Bone marrow (tissue), 2 donors: ENCODE data around the gene ITM2C.

Experiments
- DNase-seq, 2 donors: peaks; one replicate each; lab custom pipeline; 2025; lab: John Stamatoyannopoulos, UW

Gene ITM2C, protein sequence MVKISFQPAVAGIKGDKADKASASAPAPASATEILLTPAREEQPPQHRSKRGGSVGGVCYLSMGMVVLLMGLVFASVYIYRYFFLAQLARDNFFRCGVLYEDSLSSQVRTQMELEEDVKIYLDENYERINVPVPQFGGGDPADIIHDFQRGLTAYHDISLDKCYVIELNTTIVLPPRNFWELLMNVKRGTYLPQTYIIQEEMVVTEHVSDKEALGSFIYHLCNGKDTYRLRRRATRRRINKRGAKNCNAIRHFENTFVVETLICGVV

DNA sequence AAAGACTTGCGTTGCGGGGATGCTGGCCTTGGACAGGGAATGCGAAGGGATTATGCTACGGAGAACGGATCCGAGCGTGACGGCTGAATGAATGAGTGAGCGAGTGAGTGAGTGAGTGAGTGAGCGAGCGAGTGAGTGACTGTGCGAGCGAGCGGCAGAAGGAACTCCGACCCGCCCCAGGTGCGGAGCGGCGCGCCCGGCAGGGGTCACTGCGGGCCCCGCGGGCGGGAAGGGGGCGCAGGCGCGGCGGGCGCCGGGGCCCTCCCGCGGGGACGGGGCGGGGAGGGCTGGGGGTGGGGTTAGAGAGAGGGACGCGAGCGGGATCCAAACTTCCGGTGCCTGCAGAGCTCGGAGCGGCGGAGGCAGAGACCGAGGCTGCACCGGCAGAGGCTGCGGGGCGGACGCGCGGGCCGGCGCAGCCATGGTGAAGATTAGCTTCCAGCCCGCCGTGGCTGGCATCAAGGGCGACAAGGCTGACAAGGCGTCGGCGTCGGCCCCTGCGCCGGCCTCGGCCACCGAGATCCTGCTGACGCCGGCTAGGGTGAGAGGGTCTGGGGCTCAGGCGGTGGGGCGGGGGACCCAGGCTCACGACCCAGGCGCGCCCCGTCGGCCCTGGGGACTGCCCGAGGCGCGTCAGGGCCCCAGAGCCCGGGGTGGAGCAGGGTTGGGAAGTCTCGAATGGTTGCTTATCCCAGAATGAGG, at the start of gene ITM2C:
ITM2C (plus strand) TSS at position 338 of the 702 bp plus-strand sequence; CDS start at position 422, 84 bp downstream.
- peak; percentile 37 to 80 for DNase-seq

DNA sequence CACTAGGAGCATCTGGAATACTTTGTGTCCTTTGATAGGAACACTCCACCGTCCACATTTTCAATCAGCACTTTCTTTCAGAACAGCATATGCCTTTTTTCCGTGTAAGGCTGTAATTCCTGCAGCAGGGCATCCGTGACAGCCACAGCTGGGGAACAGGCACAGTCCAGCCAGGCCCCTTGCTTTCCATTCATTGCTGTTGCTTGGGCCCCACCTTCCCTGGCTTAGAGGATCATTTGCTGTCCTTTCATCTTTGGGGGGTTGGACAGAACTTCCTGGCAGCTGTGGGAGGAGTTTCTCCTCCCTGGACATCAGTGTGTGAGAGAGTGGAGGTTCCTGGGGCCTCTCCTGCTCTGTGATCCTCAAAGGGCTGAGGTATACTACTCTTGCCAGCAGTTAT, 49.7 kb upstream of the ITM2C start:
- no peak for DNase-seq

DNA sequence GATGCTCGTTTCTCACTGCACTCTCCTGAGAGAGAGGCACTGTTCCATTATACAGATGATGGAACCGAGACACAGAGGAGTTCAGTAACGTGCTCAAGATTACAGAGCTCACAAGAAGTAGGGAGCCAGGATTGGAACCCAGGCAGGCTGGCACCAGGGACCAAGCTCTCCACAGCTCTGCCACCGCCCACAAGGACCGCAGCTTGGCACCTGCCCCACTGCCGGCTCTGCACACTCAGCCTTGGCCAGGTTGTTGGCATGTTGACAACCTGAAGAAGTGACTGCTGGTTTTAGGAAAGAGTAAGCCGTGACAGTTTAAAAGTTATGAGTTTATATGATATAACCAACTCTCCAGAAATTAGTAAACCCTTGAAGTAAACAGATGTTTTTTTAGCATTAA, 48.0 kb upstream of the ITM2C start:
- no peak for DNase-seq

DNA sequence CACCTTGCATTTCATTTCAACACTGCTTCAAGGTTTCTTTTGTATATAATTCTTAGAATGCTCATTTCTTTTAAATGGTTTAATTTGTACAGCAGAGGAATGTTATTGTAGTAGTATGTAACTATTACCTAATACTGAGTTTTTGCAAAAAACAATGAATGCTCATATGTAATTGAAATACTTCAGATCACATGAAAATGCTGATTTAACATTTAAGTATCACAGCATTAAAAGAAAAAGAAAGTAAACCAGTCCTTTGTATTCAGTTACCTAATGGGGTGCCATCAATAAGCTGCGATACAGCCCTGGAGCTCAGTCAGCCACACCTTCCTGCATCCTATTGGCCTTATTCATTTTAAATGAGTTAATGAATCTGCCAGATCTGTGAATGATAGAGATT, 45.3 kb upstream of the ITM2C start:
- DNase-seq = no peak

DNA sequence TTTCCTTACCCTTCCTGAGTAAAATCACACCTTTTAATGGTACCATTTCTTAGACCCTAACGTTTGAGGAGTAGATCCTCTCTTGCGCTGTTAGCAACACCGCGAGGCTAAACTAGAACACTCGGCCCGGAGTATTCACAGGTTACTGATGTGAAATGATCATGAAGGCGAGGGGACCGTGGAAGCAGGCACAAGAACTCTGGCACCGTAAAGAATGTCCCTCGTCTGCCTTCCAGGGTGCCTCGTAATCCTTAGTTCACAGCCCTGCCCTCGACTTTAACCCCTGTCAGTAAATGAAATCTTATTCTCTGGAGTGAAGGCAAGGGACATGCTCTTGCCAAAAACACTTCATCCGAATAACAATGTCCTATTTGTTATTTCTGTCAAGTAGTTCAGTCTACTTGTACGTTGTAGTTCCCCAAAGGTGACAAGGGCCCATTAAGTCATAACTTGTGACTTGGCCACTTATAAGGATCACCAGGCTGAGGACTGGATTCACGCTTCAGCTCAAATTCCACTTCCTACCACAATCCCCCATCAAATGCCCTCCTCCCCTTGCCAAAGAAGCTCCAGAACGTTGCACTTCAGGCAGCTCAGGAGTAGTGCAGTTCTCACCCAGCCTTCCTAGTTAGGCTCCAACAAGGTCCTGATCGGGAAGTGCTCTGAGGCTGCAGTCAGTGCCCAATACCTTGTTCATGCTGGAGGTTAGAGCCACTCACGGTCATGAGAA, 43.3 kb upstream of the ITM2C start:
- DNase-seq = no peak

DNA sequence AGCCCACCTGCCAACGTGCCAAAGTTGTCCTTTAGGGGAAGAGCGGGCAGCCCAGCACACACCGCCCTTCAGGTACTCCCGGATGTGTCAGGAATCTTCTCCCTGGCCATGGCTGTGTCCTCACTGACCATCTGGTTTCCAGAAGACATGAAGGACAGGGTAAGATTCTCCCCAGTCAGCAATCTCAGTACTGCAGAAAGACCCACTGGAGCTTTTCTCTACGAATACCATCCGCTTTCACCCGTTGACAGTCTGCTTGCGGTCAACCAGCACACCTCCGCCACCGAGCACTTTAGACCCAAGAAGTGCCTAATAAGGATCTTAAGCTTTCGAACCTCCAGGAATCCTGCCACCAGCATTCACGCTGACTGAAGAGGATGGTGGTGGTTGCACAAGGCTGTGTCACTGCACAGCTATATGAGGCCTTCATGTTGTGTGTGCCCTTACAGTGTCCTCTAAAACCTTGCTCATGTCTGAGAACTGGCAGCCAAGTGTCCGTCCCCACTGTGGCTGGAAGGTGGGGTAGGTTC, 42.7 kb upstream of the ITM2C start:
- no peak for DNase-seq

DNA sequence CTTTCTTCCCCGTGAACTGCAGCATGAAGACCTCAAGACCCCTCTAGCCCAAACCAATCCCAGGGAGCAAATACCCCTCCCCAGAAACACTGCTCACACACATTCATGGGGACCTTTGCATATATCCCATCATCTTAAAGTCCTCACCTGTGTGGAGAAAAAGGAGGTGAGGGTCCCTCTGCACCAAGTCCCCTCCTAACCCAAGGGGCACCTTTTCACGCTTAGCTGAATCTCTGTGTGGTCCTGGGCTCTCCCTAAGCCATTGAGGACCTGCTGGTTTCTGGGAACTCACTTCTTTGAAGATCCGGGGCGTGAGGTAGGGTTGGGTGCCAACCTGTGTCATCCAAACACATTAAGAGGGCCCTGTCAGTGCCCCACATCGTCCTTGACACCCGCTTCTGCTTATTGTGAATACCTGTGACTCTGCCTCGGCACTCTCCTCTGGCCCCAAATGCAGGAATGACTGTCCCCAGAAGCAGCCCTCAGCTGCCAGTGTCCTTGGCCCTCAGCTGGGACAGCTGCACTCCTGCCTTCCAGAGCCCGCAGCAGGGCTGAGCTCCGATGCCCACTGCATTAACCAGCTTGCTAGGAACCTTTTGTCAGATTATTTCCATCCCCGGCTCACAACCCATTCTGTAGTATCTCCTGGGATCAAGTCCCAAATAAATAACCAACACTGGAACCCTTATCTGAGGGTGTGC, 41.3 kb upstream of the ITM2C start:
- DNase-seq = no peak

DNA sequence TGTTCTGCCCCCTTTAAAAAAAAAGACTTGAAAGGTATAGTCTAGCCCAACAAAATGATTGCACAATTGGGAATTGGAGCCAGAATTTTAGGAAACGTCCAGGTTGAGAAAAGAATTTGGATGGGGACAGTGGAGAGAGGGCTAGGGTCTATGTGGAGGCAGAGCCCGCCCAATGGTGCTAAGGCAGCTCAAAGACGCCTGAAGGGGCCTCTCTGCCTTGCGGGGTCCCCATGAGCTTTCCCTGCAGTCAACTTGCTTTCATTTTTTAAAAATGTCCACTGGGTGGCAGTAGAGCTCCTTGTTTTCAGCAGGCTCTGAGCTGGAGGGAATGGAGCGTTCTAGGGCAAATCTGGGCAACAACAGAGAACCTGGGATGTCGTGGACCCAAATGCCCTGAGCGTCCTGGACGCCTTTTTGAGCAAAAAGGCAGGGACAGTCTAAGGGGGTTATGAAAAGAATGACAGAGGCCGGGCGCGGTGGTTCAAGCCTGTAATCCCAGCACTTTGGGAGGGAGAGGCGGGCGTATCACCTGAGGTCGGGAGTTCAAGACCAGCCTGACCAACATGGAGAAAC, 40.2 kb upstream of the ITM2C start:
- peak; percentile 24 to 74 for DNase-seq

DNA sequence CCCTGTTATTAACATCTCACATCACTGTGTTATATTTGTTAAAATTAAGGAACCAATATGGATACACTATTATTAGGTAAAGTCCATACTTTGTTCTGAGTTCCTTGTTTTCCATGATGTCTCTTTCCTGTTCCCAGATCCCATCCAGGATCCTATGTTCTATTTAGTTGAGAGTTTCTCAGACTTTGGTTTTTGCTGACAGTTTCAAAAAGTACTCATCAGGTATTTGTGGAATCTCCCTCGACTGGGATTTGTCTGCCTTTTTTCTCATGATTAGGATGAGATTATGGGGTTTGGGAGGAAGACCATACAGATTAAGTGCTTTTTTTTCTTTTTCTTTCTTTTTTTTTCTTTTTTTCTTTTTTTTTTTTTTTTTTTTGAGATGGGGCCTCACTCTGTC, 39.4 kb upstream of the ITM2C start:
- DNase-seq = no peak

DNA sequence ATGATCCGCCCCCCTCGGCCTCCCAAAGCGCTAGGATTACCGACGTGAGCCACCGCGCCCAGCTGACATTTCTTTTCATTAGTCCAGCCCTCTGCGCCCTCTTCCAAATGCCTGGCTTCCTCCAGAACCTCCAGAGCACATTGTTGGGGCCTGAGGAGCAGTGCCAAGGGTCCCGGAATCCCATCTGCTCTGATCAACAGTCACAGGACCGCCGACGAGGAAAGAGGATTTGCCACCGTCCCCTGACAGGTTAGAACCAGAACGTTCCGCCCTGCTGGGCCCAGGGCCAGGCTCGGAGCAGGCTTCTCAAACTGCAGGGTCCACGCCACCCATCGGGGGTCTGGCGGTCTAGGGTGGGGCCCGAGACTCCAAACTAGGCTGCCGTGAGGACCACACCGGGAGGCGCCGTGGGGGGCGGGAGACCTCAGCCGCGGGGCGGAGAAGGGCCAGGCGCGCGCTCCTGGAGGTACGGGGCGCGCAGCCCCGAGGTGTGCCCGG, 36.9 kb upstream of the ITM2C start:
- DNase-seq = no peak

DNA sequence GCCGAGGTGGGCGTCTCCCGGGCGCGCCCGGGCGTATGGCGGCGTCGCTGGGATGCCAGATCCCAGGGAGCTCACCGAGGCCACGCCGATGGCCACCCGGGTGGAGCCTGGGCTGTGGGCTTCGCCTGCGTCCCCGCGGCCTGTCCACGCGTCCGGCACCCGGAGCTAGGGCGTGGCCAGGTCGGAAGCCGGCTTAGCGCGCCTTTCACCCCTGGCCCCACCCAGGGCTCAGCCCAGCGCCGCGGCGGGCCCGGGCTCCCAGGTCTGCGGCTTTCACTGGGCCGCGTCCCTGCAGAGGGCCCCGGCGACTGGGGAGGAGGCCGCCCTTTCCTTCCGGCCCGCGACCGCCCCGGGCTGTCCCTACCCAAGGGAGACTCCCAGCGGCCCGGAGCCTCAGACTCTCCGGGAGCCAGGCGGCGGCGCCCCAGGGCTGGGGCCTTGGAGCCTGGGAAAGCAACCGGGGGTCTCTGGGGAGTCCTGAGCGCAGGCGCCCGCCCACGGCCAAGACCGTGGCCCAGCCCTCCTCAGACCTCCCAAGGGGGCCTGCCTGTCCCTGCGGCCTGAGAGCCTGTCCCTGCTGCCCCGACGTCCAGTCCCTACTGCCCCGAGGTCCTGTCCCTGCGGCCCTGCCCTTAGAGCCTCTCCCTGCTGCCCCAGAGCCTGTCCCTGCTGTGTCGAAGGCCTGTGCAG, 36.3 kb upstream of the ITM2C start:
- no peak for DNase-seq

DNA sequence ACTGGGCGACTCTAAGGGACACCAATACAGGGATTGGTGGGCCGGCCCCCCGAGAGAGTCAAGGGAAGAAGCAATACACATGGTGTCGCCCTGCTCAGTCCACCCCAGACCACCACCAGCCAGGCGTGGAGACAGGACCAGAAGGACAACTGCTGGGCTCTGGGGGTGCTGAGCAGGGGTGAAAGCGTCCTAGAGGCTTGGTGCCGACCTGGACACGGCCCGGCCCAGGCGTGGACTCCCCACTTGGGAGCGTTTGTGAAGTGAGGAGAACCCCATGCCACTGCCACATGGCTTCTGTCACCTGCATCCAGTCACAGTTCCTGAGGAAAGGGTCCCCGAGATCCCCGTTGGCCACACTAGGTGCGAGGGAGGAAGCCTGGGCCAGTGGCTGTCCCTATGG, 35.4 kb upstream of the ITM2C start:
- DNase-seq = no peak

DNA sequence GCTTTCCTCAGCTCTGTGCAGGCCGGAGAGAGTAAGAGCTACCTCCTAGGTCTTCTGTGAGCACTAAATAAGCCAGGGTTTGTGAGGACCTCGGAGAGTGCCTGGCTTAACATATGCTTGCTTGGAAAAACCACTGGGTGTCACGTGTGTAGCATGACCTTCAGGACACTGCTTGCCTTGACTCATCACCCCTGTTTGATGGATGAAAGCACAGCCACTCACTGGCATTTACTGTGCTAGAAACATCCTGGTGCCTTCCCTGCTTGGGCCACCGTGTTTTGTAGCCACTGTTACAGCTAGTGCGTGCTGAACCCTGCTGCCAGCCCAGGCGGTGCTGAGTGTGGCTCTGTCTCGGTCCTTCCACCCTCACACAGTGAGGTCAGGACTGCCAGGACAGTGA, 34.8 kb upstream of the ITM2C start:
- DNase-seq = no peak

DNA sequence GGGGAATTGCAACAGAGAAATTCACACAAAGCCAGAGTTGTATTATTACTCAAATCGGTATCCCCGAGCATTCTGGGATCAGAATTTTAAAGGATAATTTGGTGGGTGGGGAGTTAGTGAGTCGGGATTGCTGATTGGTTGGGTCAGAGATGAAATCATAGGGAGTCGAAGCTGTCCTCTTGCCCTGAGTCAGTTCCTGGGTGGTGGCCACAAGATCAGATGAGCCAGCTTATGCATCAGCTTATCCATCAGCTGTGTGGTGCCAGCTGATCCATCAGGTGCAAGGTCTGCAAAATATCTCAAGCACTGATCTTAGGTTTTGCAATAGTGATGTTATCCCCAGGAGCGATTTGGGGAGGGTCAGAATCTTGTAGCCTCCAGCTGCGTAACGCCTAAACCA, 34.3 kb upstream of the ITM2C start:
- DNase-seq = no peak

DNA sequence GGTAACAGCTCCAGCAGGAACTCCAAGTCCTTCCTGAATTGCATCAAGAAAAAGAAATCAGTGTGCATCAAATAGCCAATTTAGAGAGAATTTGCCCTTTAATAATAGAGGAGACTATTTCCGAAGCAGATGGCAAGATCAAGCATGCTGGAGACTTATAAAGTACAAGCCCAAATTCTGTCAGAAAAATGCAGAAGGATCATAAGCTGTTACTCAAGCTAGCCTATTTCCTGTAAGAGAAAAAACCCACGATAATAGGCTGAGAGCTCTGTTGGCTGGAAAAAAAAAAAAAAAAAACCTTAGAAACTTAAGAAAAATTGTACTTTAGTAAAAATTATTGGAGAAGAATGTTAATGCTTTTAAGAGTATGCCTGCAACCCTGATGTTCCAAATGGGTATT, 24.4 kb upstream of the ITM2C start:
- no peak for DNase-seq

DNA sequence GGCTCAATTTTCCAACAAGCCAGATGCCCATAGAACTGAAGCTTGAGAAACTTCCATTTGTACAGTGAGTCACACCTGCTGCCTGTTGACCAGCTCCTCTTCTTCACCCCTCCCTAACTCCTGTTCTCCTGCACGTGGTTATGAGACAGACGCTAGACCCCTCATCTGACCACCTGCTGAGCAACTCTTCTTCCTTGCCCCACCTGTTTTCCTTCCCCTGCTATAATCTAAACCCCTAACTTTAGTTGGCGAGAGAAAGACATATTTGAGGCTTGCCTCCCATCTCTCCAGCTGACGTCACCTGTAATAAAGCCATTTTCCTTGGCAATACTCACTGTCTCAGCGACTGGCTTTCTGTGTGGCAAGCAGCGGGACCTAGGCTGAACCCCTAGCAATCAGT, 22.3 kb upstream of the ITM2C start:
- no peak for DNase-seq

DNA sequence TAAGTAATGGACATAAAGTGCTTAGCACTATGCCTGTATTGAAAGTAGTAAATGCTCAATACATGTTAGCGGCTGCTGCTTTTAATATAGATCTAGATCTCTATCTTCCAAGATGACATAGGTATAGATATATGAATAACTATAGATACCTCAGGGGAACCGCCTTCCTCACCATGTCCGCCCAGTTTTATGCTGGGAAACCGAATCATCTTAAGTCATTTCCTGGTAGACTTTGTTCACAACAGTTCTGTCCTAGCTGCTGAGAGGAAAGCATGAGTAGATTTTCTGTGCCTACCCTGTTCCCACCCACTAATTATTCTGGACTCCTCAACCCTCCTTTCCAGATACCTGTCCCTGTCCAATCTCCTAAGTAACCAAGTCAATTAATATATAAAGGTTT, 21.6 kb upstream of the ITM2C start:
- no peak for DNase-seq

DNA sequence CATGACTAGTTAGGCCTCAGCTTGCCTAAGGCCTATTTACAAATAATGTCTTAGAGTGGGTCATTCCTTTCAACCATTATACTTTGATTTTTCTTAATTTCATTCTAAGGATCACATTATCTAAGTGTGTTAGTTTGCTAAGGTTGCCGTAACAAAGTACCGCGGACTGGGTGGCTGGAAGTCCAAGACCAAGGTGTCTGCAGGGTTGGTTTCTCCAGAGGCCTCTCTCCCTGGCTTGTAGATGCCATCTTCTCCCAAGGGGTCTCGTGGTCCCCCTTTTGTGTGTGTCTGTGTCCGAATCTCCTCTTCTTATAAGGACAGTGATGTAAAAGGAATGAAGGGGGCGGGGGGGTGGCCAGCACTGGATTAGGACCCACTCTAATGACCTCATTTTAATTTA, 18.4 kb upstream of the ITM2C start:
- DNase-seq = no peak

DNA sequence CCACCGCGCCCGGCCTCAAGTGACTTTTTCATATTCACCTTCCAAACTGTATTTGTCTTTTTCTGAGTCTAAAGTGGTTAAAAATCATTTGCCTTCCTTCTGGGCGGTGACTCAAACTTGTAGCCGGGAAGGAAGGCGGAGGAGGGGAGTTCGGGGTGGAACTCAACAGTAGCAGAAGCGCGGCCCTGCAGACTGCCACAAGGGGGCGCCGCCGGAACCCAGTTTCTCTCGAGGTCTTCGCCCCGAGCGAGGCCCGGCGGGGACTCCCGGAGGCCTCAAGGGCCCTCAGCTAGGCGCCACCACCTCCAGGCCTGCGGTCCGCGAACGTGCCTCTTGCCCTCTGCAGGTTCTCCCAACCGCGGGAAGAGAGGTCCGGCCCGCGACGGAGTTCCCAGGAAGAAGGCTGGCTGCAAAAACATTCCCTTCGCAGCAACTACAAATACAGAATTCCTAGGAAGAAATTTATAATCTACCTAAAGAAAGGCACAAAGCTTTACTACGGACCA, 16.8 kb upstream of the ITM2C start:
- DNase-seq = peak; percentile 49 to 80

DNA sequence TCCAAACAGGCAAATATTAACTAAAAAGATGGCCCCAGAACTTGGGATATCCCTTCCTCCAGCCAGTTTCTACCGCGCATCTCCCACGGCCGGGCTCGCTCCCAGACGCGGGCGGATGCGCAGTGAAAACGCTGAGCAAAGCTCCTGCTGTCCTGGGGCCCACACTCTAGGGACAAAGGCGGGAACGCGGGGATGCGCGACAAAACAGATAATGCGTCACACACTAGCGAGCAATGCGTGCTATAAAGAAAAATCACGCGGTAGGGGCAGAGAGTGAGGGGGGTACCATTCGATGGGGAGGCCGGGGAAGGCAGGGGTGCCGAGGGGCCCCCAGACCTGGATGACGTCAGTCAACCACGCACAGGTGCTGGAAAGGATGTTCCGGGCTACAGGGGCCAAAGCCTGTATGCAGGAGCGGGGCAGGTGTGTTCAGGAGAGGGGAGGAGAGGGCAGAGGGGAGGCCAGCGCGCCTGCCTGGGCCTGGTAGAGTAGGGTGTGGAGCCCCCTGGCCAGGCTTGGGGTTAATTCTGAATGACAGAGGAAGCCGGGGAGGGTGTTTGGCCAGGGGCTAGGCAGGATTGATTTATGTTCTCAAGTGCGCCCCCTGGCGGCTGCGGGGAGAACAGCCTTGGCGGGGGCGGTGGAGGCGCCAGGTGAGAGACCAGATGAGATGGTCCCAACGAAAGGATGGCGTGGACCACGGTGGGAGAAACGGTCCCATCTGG, 14.9 kb upstream of the ITM2C start:
- DNase-seq = peak in 1 of 2 donors; percentile 27
